Renal cortical epithelial cell (primary cell): ENCODE results near the gene ZNF736. TPM values are rescaled to one million over a fixed set of nuclear protein-coding genes. Genes with fewer than 3 reads are reported as not detected.

Experiments used
- total RNA-seq: library from RNA; depleted of rRNA; stranded (reverse); fragments of >200 nt; gene quantifications from 2 replicates; pipeline ENCODE4 v1.2.3, GENCODE V29; 2014

Gene ZNF736
- total RNA-seq, 1 donor from 2014 or later: 33.0 TPM

Other genes starting within 250 kb of the ZNF736 start
- gene ZNF735, start 106.8 kb upstream of the ZNF736 start, total RNA-seq: not detected in 2 replicates
- gene ZNF679, start 85.5 kb upstream of the ZNF736 start, total RNA-seq: not detected in 2 replicates
- 14.9 and 24.6 TPM in 2 replicates for gene ZNF680, start 249.1 kb downstream of the ZNF736 start, total RNA-seq